ENCODE data around the gene RAB30. TPM values are rescaled to one million over a fixed set of nuclear protein-coding genes. Genes with fewer than 3 reads are reported as not detected.

Gene RAB30
- total and polyA plus RNA-seq, 8 donors = 11.3 to 15.9 (median 14.3) TPM

GRCh38 chr11:83087035-83087434 lies 15.3 kb upstream of the RAB30 start:
- peak in 1 of 2 donors; percentile 13 for TF ChIP-seq CTCF (IDR thresholded peaks at IDR 0.05)
- H3K4me1 ChIP-seq = no peaks in the 10 kb centered on the region
- peaks cover 0 to 2% of the 10 kb centered on the region in 2 donors for H3K36me3 ChIP-seq
- no peak overlapping the region for H3K4me3 ChIP-seq
- DNase-seq (no peak), ATAC-seq (peak; percentile 37)
- H3K9me3 ChIP-seq = no peaks in the 10 kb centered on the region
- no peak overlapping the region for H3K27ac ChIP-seq
- H3K27me3 ChIP-seq = no peaks in the 10 kb centered on the region
- intact Hi-C loops (cut with DNase I) = no loop called here

GRCh38 chr11:83079820-83080219 lies 8.1 kb upstream of the RAB30 start:
- H3K27me3 ChIP-seq = no peaks in the 10 kb centered on the region
- ATAC-seq = no peak
- TF ChIP-seq CTCF (IDR thresholded peaks at IDR 0.05) = no peak
- no peak overlapping the region for H3K4me3 ChIP-seq
- H3K27ac ChIP-seq = no peak overlapping the region
- H3K4me1 ChIP-seq = peaks cover 0 to 8% of the 10 kb centered on the region in 2 donors
- H3K36me3 ChIP-seq = peaks cover 0 to 20% of the 10 kb centered on the region in 2 donors
- intact Hi-C loops (cut with DNase I) = no loop called here
- no peaks in the 10 kb centered on the region for H3K9me3 ChIP-seq
- DNase-seq = no peak

- Histone ChIP-seq H3K4me3 (no peak overlapping the region), H3K9me3 (no peaks in the 10 kb centered on the region), H3K27ac (no peak overlapping the region), H3K27me3 (no peaks in the 10 kb centered on the region), H3K36me3 (peaks cover 0 to 26% of the 10 kb centered on the region in 2 donors), H3K4me1 (peaks cover under 1 to 23% of the 10 kb centered on the region in 2 donors)
- intact Hi-C loops (cut with DNase I) = no loop called here
- ATAC-seq (no peak), DNase-seq (no peak)
- TF ChIP-seq CTCF (IDR thresholded peaks at IDR 0.05) = no peak
These were observed 6.6 kb upstream of the RAB30 start for GRCh38 chr11:83078269-83078668.

- DNase-seq (no peak), ATAC-seq (no peak)
- Histone ChIP-seq H3K27me3 (peaks cover 0 to 12% of the 10 kb centered on the region in 2 donors), H3K4me3 (no peak overlapping the region), H3K9me3 (no peaks in the 10 kb centered on the region), H3K36me3 (peaks cover 0 to 17% of the 10 kb centered on the region in 2 donors), H3K27ac (no peak overlapping the region), H3K4me1 (peaks cover 14 to 53% of the 10 kb centered on the region in 2 donors)
- no peak for TF ChIP-seq CTCF (IDR thresholded peaks at IDR 0.05)
- intact Hi-C loops (cut with DNase I) = no loop called here
These were observed 2.2 kb upstream of the RAB30 start for GRCh38 chr11:83073884-83074283.

- H3K27ac ChIP-seq = no peak overlapping the region
- no peak for TF ChIP-seq CTCF (IDR thresholded peaks at IDR 0.05)
- DNase-seq (no peak), ATAC-seq (no peak)
- H3K4me1 ChIP-seq = peaks cover 15 to 56% of the 10 kb centered on the region in 2 donors
- peaks cover 0 to 17% of the 10 kb centered on the region in 2 donors for H3K36me3 ChIP-seq
- H3K27me3 ChIP-seq = peaks cover 0 to 12% of the 10 kb centered on the region in 2 donors
- no peaks in the 10 kb centered on the region for H3K9me3 ChIP-seq
- intact Hi-C loops (cut with DNase I) = no loop called here
- H3K4me3 ChIP-seq = peak overlapping the region; percentile 52 to 89
These were observed 1.6 kb upstream of the RAB30 start for GRCh38 chr11:83073258-83073657.
